OCI-LY1 (cell line): Measurements from ENCODE around the gene ATP5F1D.

ENCODE experiments used
- H2AFZ ChIP-seq: fragments of 200-600 bp; sonication (generic), shearing (Covaris generic); 2 replicates; pipeline ENCODE4 v1.6.0; 2014; ENCODE audit warnings: antibody characterized with exemption, mild to moderate bottlenecking, low read length
- H3F3A ChIP-seq: fragments of 200-600 bp; sonication (generic), shearing (Covaris generic); 2 replicates; pipeline ENCODE4 v1.6.0; 2014; ENCODE audit warnings: mild to moderate bottlenecking, antibody characterized with exemption, low read length, moderate library complexity; ENCODE audit not compliant: insufficient read depth
- H3K27ac ChIP-seq: fragments of 200-600 bp; sonication (generic); 2 replicates; pipeline ENCODE4 v1.5.1; 2014; ENCODE audit warnings: low read length, mixed run types, mild to moderate bottlenecking, low read depth; ENCODE audit not compliant: poor library complexity, severe bottlenecking
- H3K27me3 ChIP-seq: fragments of 200-600 bp; sonication (generic); 2 replicates; pipeline ENCODE4 v1.6.0; 2014; ENCODE audit warnings: antibody characterized with exemption, mild to moderate bottlenecking, low read length, moderate library complexity; ENCODE audit not compliant: insufficient read depth
- H3K36me3 ChIP-seq: fragments of 200-600 bp; sonication (generic); 2 replicates; pipeline ENCODE4 v1.6.1; 2014; ENCODE audit warnings: mild to moderate bottlenecking, antibody characterized with exemption, low read length, moderate library complexity, mixed read lengths; ENCODE audit not compliant: insufficient read depth
- H3K4me1 ChIP-seq: fragments of 200-600 bp; sonication (generic); 2 replicates; pipeline ENCODE4 v1.5.1; 2014; ENCODE audit warnings: mild to moderate bottlenecking, low read length, moderate library complexity; ENCODE audit not compliant: insufficient read depth, severe bottlenecking
- H3K4me2 ChIP-seq: fragments of 200-600 bp; sonication (generic), shearing (Covaris generic); 2 replicates; pipeline ENCODE4 v1.6.1; 2014; ENCODE audit warnings: low read length
- H3K4me3 ChIP-seq: fragments of 200-600 bp; sonication (generic); 2 replicates; pipeline ENCODE4 v1.5.1; 2014; ENCODE audit warnings: low read length, low read depth, mild to moderate bottlenecking, mixed read lengths; ENCODE audit not compliant: poor library complexity, severe bottlenecking
- H3K79me2 ChIP-seq: fragments of 200-600 bp; shearing (Covaris generic); 2 replicates; pipeline ENCODE4 v1.6.1; 2016; ENCODE audit warnings: mixed run types, low read length, mixed read lengths; ENCODE audit not compliant: insufficient read depth
- H3K9ac ChIP-seq: fragments of 200-600 bp; sonication (generic), shearing (Covaris generic); 2 replicates; pipeline ENCODE4 v1.6.1; 2014; ENCODE audit warnings: mild to moderate bottlenecking, low read length, mixed read lengths
- H3K9me2 ChIP-seq: fragments of 200-600 bp; sonication (generic), shearing (Covaris generic); 2 replicates; pipeline ENCODE4 v1.6.1; 2014; ENCODE audit warnings: low read depth, mild to moderate bottlenecking, low read length, mixed read lengths
- H3K9me3 ChIP-seq: fragments of 200-600 bp; shearing (Covaris generic); 2 replicates; pipeline ENCODE4 v1.6.1; 2014; ENCODE audit warnings: low read length, mixed read lengths
- H4K20me1 ChIP-seq: fragments of 200-600 bp; sonication (generic), shearing (Covaris generic); 2 replicates; pipeline ENCODE4 v1.6.0; 2016; ENCODE audit warnings: mild to moderate bottlenecking, low read length; ENCODE audit not compliant: insufficient read depth
- CTCF ChIP-seq: fragments of 200-600 bp; sonication (generic), shearing (Covaris generic); IDR thresholded peaks from 2 replicates; pipeline ENCODE4 v1.5.1; 2017; ENCODE audit warnings: mild to moderate bottlenecking, antibody characterized with exemption, low read length, moderate library complexity, mixed read lengths
- EZH2 ChIP-seq: fragments of 200-600 bp; sonication (generic), shearing (Covaris generic); IDR thresholded peaks from 2 replicates; pipeline ENCODE4 v1.8.0; 2017; ENCODE audit warnings: borderline replicate concordance, mixed run types, mild to moderate bottlenecking, antibody characterized with exemption, low read length, moderate library complexity, mixed read lengths

The ATP5F1D gene

GRCh38 chr19:1274081-1274851, 32.7 kb downstream of the ATP5F1D start:
- Histone ChIP-seq H3K79me2 (peaks cover 16% of the 10 kb centered on the region), H3K27me3 (no peaks in the 10 kb centered on the region), H3F3A (peaks cover 16% of the 10 kb centered on the region), H3K36me3 (peaks cover 80% of the 10 kb centered on the region), H2AFZ (no peak overlapping the region), H3K27ac (peak overlapping the region; percentile 22), H3K4me3 (peak overlapping the region; percentile 84), H3K4me2 (peak overlapping the region; percentile 62), H3K9me2 (no peaks in the 10 kb centered on the region), H4K20me1 (no peaks in the 10 kb centered on the region), H3K4me1 (peaks cover 60% of the 10 kb centered on the region), H3K9ac (peak overlapping the region; percentile 75; the same call in 1 of the 2 replicates), H3K9me3 (no peaks in the 10 kb centered on the region)
- TF ChIP-seq EZH2 (no peak), CTCF (no peak)

- Histone ChIP-seq H3K27me3 (no peaks in the 10 kb centered on the region), H3K36me3 (peaks cover 82% of the 10 kb centered on the region)
Measured at GRCh38 chr19:1274852-1275259, 33.3 kb downstream of the ATP5F1D start.

GRCh38 chr19:1275260-1275975, 33.9 kb downstream of the ATP5F1D start, which contains the start of gene FAM174C:
FAM174C (plus strand) TSS chr19:1275530; CDS start chr19:1275550, 20 bp downstream.
- no peak for TF ChIP-seq EZH2
- TF ChIP-seq CTCF = no peak
- peaks cover 56% of the 10 kb centered on the region for H3K4me1 ChIP-seq
- H3K9me2 ChIP-seq = no peaks in the 10 kb centered on the region
- H3K36me3 ChIP-seq = peaks cover 82% of the 10 kb centered on the region
- H3K27me3 ChIP-seq = no peaks in the 10 kb centered on the region
- H3K4me2 ChIP-seq = peak within 1 kb of the TSS; percentile 91
- H3K79me2 ChIP-seq = peaks cover 7% of the 10 kb centered on the region
- H4K20me1 ChIP-seq = no peaks in the 10 kb centered on the region
- H3K9me3 ChIP-seq = no peaks in the 10 kb centered on the region
- H3F3A ChIP-seq = peaks cover 16% of the 10 kb centered on the region
- peak within 1 kb of the TSS; percentile 95 for H3K9ac ChIP-seq
- peak within 1 kb of the TSS; percentile 84 for H3K4me3 ChIP-seq
- H2AFZ ChIP-seq = no peak within 1 kb of the TSS
- peak within 1 kb of the TSS; percentile 85 for H3K27ac ChIP-seq

More at GRCh38 chr19:1274852-1275259, 33.3 kb downstream of the ATP5F1D start:
- H3K4me3 ChIP-seq = peak overlapping the region; percentile 84
- no peaks in the 10 kb centered on the region for H3K9me2 ChIP-seq
- H3K4me2 ChIP-seq = peak overlapping the region; percentile 62
- H3K9me3 ChIP-seq = no peaks in the 10 kb centered on the region
- H3K4me1 ChIP-seq = peaks cover 60% of the 10 kb centered on the region
- H3F3A ChIP-seq = peaks cover 16% of the 10 kb centered on the region
- H2AFZ ChIP-seq = no peak overlapping the region
- TF ChIP-seq CTCF (no peak), EZH2 (no peak)
- peak overlapping the region; percentile 75 for H3K9ac ChIP-seq
- no peaks in the 10 kb centered on the region for H4K20me1 ChIP-seq
- H3K27ac ChIP-seq = peak overlapping the region; percentile 24
- H3K79me2 ChIP-seq = peaks cover 13% of the 10 kb centered on the region
